IPS DF 6.9 (cell line): Measurements from ENCODE around the gene GSDMA.
"Not testable (repeated sequence)": the region's sequence is repeated elsewhere in the genome, so short reads cannot be mapped to it uniquely, and the experiment has no call there.

Experiments used
- DNase-seq: peaks from one replicate; pipeline ENCODE4 v3.0.0-alpha.2; 2013; ENCODE audit warnings: low read depth, low spot score
- H3K27ac ChIP-seq: one replicate; pipeline ENCODE4 v1.5.1; 2013; ENCODE audit warnings: low read length, control low read depth
- H3K27me3 ChIP-seq: 2 replicates; pipeline ENCODE4 v1.6.1; 2013; ENCODE audit warnings: mild to moderate bottlenecking, low read length; ENCODE audit not compliant: control insufficient read depth, insufficient read depth
- H3K36me3 ChIP-seq: 2 replicates; pipeline ENCODE4 v1.6.1; 2013; ENCODE audit warnings: low read length; ENCODE audit not compliant: control insufficient read depth, insufficient read depth
- H3K4me1 ChIP-seq: 2 replicates; pipeline ENCODE4 v1.6.1; 2013; ENCODE audit warnings: low read length; ENCODE audit not compliant: control insufficient read depth, insufficient read depth
- H3K4me3 ChIP-seq: 2 replicates; pipeline ENCODE4 v1.5.1; 2013; ENCODE audit warnings: mild to moderate bottlenecking, low read length
- H3K9me3 ChIP-seq: 2 replicates; pipeline ENCODE4 v1.6.1; 2013; ENCODE audit warnings: low read length, inconsistent platforms; ENCODE audit not compliant: control insufficient read depth, insufficient read depth
- WGBS: extraction: QIAGEN DNeasy Blood & Tissue Kit; methylation state at CpG from one replicate; pipeline ENCODE4 v1.1.7; 2013; ENCODE audit warnings: mixed read lengths, missing lambda C conversion rate; ENCODE audit not compliant: insufficient read length, insufficient coverage; 5-methylcytosine and 5-hydroxymethylcytosine counted together

The GSDMA gene

DNA sequence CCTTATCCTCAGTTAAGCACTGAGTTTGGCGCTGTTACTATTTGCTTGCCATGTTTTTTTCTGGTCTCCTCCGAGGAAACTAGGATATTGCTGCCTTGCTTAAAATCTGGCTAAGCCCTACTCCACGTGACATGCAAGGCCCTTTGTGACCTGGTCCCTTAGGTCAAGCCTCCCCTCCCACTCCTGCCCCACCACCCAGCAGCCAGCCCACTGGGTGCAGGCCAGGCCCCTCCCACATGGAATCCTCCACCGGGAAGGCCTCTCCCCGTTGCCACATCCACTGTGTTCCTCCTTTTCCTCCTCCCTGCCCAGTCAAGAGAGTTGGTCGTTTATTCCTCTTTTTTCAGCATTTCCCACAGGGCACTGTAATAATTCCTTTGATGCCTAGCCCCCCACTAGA is 34.0 kb downstream of the GSDMA start:
- no CpG with 5 or more reads among the region's 6 CpGs for WGBS
- H3K27me3 ChIP-seq, result no peaks in the 10 kb centered on the region
- H3K4me1 ChIP-seq, result no peaks in the 10 kb centered on the region
- no peak for DNase-seq
- no peak overlapping the region for H3K4me3 ChIP-seq
- no peaks in the 10 kb centered on the region; the same call in 1 of the 2 replicates for H3K9me3 ChIP-seq
- peaks cover 48% of the 10 kb centered on the region for H3K36me3 ChIP-seq
- H3K27ac ChIP-seq, result no peak overlapping the region

DNA sequence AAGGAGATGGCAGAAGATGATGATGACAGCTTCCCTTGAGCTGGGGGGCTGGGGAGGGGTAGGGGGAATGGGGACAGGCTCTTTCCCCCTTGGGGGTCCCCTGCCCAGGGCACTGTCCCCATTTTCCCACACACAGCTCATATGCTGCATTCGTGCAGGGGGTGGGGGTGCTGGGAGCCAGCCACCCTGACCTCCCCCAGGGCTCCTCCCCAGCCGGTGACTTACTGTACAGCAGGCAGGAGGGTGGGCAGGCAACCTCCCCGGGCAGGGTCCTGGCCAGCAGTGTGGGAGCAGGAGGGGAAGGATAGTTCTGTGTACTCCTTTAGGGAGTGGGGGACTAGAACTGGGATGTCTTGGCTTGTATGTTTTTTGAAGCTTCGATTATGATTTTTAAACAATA is 34.7 kb downstream of the GSDMA start:
- WGBS, result no CpG with 5 or more reads among the region's 4 CpGs
- Histone ChIP-seq H3K27me3 (no peaks in the 10 kb centered on the region), H3K27ac (no peak overlapping the region), H3K4me1 (no peaks in the 10 kb centered on the region), H3K36me3 (peaks cover 45% of the 10 kb centered on the region), H3K4me3 (no peak overlapping the region), H3K9me3 (no peaks in the 10 kb centered on the region; the same call in 1 of the 2 replicates)
- DNase-seq, result no peak

DNA sequence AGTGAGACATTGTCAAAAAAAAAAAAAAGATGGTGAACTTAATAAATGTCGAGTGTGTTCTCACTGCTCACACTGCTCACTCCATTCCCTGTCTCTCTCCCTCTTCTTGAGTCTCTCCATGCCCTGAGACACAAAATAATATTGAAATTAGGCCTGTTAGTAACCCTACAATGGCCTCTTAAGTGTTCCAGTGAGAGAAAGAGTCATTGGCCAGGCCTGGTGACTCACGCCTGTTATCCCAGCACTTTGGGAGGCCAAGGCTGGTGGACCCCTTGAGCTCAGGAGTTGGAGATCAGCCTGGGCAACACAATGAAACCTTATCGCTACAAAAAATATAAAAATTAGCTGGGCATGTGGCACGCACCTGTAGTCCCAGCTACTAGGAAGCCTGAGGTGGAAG is 36.3 kb downstream of the GSDMA start:
- Histone ChIP-seq H3K27me3 (no peaks in the 10 kb centered on the region), H3K36me3 (peaks cover 29% of the 10 kb centered on the region), H3K27ac (no peak overlapping the region), H3K4me3 (no peak overlapping the region), H3K9me3 (no peaks in the 10 kb centered on the region; the same call in 1 of the 2 replicates), H3K4me1 (no peaks in the 10 kb centered on the region)
- WGBS, result no CpG with 5 or more reads among the region's 4 CpGs
- no peak for DNase-seq

DNA sequence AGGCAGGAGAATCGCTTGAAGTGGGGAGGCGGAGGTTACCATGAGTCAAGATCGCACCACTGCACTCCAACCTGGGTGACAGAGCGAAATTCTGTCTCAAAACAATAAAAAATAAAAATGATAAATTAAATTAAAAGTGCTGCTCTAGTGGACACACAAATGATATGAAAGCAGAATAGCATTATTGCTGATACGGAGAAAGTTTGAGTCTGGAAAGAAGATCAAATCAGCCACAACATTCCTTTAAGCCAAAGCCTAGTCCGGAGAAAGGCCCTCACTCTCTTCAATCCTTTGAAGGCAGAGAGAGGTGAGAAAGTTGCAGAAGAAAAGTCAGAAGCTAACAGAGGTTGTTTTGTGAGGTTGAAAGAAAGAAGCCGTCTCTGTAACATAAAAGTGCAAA is 37.4 kb downstream of the GSDMA start:
- peaks cover 18% of the 10 kb centered on the region for H3K36me3 ChIP-seq
- no peak overlapping the region for H3K4me3 ChIP-seq
- no peaks in the 10 kb centered on the region for H3K27me3 ChIP-seq
- no peak for DNase-seq
- H3K27ac ChIP-seq, result no peak overlapping the region
- no peaks in the 10 kb centered on the region; the same call in 1 of the 2 replicates for H3K9me3 ChIP-seq
- H3K4me1 ChIP-seq, result no peaks in the 10 kb centered on the region
- WGBS, result no CpG with 5 or more reads among the region's 7 CpGs

DNA sequence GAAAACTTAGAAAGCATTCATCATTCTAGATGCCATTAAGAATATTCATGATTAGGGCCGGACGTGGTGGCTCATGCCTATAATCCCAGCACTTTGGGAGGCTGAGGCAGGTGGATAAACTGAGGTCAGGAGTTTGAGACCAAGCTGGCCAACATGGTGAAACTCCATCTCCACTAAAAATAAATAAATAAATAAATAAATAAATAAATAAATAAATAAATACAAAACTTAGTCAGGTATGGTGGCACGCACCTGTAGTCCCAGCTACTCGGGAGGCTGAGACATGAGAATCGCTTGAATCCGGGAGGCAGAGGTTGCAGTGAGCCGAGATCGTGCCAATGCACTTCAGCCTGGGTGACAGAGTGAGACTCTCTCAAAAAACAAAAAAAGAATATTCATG is 38.5 kb downstream of the GSDMA start:
- not testable (repeated sequence) for H3K4me1 ChIP-seq, H3K27ac ChIP-seq, DNase-seq, H3K36me3 ChIP-seq, H3K27me3 ChIP-seq, H3K9me3 ChIP-seq, H3K4me3 ChIP-seq
- whole genome bisulfite sequencing, result no CpG with 5 or more reads among the region's 8 CpGs

DNA sequence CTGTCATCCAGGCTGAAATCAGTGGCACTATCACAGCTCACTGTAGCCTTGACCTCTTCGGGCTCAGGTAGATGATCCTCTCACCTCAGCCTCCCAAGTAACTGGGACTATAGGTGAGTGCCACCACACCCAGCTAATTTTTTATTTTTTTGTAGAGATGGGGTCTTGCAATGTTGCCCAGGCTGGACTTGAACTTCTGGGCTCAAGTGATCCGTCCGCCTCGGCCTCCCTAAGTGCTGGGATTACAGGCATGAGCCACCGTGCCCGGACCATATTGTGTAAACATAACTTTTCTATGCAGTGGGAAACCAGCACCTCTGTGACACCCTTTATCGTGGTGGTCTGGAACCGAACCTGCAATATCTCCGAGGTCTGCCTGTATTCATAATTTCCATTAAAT is 41.3 kb downstream of the GSDMA start:
- H3K9me3 ChIP-seq, result no peaks in the 10 kb centered on the region; the same call in 1 of the 2 replicates
- H3K36me3 ChIP-seq, result no peaks in the 10 kb centered on the region
- no peaks in the 10 kb centered on the region for H3K27me3 ChIP-seq
- H3K4me3 ChIP-seq, result no peak overlapping the region
- WGBS, result no CpG with 5 or more reads among the region's 9 CpGs
- DNase-seq, result no peak
- H3K27ac ChIP-seq, result no peak overlapping the region
- no peaks in the 10 kb centered on the region for H3K4me1 ChIP-seq

DNA sequence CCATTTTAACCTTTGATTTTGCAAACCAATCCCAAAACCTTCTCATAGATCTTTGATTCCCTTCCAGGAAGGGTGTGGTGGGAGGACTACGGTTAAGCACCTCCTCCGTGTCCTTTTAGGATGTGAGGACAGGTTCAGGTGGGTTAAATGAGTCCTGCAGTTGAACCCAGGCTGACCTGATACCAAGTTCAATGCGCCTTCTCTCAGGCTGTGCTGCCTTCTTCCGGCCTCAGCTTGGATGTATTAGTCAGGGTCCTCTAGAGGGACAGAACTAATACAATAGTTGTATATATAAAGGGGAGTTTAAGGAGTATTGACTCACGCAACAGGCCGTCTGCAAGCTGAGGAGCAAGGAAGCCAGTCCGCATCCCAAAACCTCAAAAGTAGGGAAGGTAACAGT is 41.9 kb downstream of the GSDMA start:
- Histone ChIP-seq H3K27ac (no peak overlapping the region), H3K9me3 (no peaks in the 10 kb centered on the region; the same call in 1 of the 2 replicates), H3K27me3 (no peaks in the 10 kb centered on the region), H3K4me3 (no peak overlapping the region), H3K4me1 (no peaks in the 10 kb centered on the region), H3K36me3 (no peaks in the 10 kb centered on the region)
- no peak for DNase-seq
- WGBS, result no CpG with 5 or more reads among the region's 7 CpGs

DNA sequence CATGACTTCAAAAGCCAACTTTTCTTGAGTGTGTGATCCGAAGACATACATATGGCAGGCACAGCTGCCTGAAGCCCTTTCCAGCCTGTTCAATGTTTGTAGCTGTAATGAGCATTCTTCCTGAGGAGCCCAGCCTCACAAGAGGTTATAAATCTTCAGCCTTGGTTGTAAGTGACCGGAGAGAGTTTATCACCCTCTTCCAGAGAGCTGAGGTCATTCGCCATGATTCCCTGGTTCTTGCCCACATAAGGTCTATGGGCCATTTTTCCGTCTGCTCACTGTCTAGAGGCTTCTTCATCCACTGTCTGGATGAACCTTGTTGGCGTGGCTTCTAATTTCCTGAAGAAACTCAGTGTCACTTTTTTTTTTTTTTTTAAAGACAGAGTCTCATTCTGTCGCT is 42.7 kb downstream of the GSDMA start:
- DNase-seq, result no peak
- no peak overlapping the region for H3K4me3 ChIP-seq
- WGBS, result no CpG with 5 or more reads among the region's 6 CpGs
- H3K27me3 ChIP-seq, result no peaks in the 10 kb centered on the region
- no peaks in the 10 kb centered on the region for H3K4me1 ChIP-seq
- H3K27ac ChIP-seq, result no peak overlapping the region
- H3K36me3 ChIP-seq, result no peaks in the 10 kb centered on the region
- no peaks in the 10 kb centered on the region; the same call in 1 of the 2 replicates for H3K9me3 ChIP-seq

DNA sequence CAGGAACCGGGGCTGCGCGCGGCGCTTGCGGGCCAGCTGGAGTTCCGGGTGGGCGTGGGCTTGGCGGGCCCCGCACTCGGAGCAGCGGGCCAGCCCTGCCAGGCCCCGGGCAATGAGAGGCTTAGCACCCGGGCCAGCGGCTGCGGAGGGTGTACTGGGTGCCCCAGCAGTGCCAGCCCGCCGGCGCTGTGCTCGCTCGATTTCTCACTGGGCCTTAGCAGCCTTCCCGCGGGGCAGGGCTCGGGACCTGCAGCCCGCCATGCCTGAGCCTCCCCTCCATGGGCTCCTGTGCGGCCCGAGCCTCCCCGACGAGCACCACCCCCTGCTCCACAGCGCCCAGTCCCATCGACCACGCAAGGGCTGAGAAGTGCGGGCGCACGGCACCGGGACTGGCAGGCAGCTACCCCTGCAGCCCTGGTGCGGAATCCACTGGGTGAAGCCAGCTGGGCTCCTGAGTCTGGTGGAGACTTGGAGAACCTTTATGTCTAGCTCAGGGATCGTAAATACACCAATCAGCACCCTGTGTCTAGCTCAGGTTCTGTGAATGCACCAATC is 48.2 kb downstream of the GSDMA start:
- not testable (repeated sequence) for DNase-seq, H3K27ac ChIP-seq, H3K9me3 ChIP-seq, H3K4me1 ChIP-seq, H3K27me3 ChIP-seq, H3K36me3 ChIP-seq, H3K4me3 ChIP-seq
- WGBS, result no CpG with 5 or more reads among the region's 38 CpGs

DNA sequence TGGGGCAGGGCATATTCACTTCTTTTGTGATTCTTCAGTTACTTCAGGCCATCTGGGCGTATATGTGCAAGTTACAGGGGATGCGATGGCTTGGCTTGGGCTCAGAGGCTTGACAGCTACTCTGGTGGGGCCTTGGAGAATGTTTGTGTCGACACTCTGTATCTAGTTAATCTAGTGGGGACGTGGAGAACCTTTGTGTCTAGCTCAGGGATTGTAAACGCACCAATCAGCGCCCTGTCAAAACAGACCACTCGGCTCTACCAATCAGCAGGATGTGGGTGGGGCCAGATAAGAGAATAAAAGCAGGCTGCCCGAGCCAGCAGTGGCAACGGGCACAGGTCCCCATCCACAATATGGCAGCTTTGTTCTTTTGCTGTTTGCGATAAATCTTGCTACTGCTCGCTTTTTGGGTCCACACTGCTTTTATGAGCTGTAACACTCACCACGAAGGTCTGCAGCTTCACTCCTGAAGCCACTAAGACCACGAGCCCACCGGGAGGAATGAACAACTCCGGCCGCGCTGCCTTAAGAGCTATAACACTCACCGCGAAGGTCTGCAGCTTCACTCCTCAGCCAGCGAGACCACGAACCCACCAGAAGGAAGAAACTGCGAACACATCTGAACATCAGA is 49.3 kb downstream of the GSDMA start:
- not testable (repeated sequence) for H3K27ac ChIP-seq, H3K36me3 ChIP-seq, H3K4me3 ChIP-seq, H3K4me1 ChIP-seq, H3K27me3 ChIP-seq, H3K9me3 ChIP-seq, DNase-seq
- no CpG with 5 or more reads among the region's 22 CpGs for WGBS

DNA sequence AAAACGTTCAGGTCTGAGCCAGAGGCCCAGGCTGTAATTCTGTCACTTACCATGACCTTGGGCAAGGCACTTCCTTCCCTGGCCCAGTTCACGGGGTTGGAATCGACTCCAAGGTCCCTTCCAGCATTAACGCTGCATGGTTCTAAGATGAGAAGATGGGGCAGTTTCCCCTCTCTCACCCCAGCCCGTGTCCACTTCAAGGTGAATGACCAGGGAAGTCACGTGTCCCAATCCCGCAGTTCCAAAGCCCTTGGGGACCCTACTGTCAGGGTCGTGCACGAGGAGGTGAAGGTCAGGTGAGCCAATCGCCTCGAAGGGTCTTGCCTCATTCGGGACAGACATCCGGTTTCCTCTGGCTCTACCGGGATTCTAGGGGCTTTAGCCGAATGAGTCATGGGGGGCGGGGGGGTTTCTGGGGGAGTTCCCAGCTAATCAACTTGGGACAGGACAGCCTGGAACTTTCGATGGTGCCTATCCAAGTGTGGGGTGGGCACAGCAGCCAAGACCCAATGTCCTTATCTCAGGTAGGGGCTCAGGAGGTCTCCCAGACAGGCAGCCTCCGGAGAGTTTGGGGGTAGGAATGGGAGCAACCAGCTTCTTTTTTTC is 51.7 kb downstream of the GSDMA start:
- no CpG with 5 or more reads among the region's 18 CpGs for WGBS
- H3K27ac ChIP-seq, result no peak overlapping the region
- H3K4me1 ChIP-seq, result peaks cover 12% of the 10 kb centered on the region
- no peak overlapping the region for H3K4me3 ChIP-seq
- 0 out of 2 replicates have a peak, but pooled peaks cover 1% of the 10 kb centered on the region for H3K36me3 ChIP-seq
- DNase-seq, result no peak
- H3K9me3 ChIP-seq, result no peaks in the 10 kb centered on the region
- H3K27me3 ChIP-seq, result no peaks in the 10 kb centered on the region
